ENCODE data around the gene ADK. TPM values are rescaled to one million over a fixed set of nuclear protein-coding genes. Genes with fewer than 3 reads are reported as not detected.

ADK gene
- polyA plus RNA-seq, 1 experiment: 19.4 TPM

DNA sequence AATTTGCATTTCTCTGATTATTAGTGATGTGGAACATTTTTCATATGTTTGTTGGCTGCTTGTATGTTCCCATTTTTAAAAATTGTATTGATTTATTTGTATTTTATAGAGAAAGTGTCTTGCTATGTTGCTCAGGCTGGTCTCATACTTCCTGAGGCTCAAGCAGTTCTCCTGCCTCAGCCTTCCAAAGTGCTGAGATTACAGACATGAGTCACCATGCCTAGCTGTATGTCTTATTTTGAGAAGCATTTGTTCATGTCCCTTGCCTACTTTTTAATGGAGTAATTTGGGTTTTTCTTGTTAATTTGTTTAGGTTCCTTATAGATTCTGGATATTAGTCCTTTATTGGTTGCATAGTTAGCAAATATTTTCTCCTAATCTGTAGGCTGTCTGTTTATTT, 461.2 kb downstream of the ADK start:
- Histone ChIP-seq H3K36me3 (ENCODE audit: control insufficient read depth, insufficient read depth, low read length) (no peaks in the 10 kb centered on the region), H3K27me3 (ENCODE audit: control insufficient read depth, insufficient read depth, low read length) (no peaks in the 10 kb centered on the region), H3K4me3 (ENCODE audit: low read depth, low read length) (no peak overlapping the region)
- CTCF ChIA-PET: interaction anchor here (1.2 kb wide), 1 partner anchor 19 kb away, joined by 4 read pairs; no protein-coding TSS in a partner anchor
- POLR2A ChIA-PET: no interaction called here
- TF ChIP-seq, protein P1, sequence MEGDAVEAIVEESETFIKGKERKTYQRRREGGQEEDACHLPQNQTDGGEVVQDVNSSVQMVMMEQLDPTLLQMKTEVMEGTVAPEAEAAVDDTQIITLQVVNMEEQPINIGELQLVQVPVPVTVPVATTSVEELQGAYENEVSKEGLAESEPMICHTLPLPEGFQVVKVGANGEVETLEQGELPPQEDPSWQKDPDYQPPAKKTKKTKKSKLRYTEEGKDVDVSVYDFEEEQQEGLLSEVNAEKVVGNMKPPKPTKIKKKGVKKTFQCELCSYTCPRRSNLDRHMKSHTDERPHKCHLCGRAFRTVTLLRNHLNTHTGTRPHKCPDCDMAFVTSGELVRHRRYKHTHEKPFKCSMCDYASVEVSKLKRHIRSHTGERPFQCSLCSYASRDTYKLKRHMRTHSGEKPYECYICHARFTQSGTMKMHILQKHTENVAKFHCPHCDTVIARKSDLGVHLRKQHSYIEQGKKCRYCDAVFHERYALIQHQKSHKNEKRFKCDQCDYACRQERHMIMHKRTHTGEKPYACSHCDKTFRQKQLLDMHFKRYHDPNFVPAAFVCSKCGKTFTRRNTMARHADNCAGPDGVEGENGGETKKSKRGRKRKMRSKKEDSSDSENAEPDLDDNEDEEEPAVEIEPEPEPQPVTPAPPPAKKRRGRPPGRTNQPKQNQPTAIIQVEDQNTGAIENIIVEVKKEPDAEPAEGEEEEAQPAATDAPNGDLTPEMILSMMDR (IDR thresholded peaks at IDR 0.05; ENCODE audit: insufficient read depth, low read depth, low read length): no peak
- DNase-seq (ENCODE audit: low read depth): no peak

- CTCF ChIA-PET: no interaction called here
- Histone ChIP-seq H3K4me3 (ENCODE audit: low read depth, low read length) (no peak overlapping the region), H3K27me3 (ENCODE audit: control insufficient read depth, insufficient read depth, low read length) (no peaks in the 10 kb centered on the region), H3K36me3 (ENCODE audit: control insufficient read depth, insufficient read depth, low read length) (no peaks in the 10 kb centered on the region)
- no peak for DNase-seq (ENCODE audit: low read depth)
- TF ChIP-seq, protein P1 (IDR thresholded peaks at IDR 0.05; ENCODE audit: insufficient read depth, low read depth, low read length): no peak
- POLR2A ChIA-PET: no interaction called here
These were observed 469.6 kb downstream of the ADK start for GRCh38 chr10:74620626-74621025.

DNA sequence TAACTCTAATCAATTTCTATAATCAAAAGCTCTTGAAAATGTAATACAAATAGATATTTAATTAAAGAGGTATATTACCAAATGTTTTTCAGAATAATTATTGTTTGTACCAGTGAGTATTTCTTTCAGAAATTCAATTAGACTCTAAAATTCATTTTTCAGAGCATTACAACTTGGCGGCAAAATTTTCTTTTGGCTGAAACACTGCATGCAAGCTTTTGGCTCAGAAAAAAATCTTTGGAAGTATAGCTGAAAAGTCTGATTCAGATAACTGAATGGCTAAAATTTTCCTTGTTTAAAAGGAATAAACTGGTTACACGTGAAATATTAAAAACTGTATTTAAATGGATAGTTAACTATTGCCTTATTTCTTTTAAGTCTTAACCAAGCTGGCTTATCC, 472.8 kb downstream of the ADK start:
- no peaks in the 10 kb centered on the region for H3K36me3 ChIP-seq (ENCODE audit: control insufficient read depth, insufficient read depth, low read length)
- no peak for DNase-seq (ENCODE audit: low read depth)
- CTCF ChIA-PET: interaction anchor here (0.6 kb wide), 1 partner anchor 148 kb away, joined by 3 read pairs; no protein-coding TSS in a partner anchor
- H3K27me3 ChIP-seq (ENCODE audit: control insufficient read depth, insufficient read depth, low read length): no peaks in the 10 kb centered on the region
- TF ChIP-seq, protein P1 (IDR thresholded peaks at IDR 0.05; ENCODE audit: insufficient read depth, low read depth, low read length): no peak
- no peak overlapping the region for H3K4me3 ChIP-seq (ENCODE audit: low read depth, low read length)
- POLR2A ChIA-PET: no interaction called here

GRCh38 chr10:74624501-74624900, 473.5 kb downstream of the ADK start:
- Histone ChIP-seq H3K27me3 (ENCODE audit: control insufficient read depth, insufficient read depth, low read length) (no peaks in the 10 kb centered on the region), H3K36me3 (ENCODE audit: control insufficient read depth, insufficient read depth, low read length) (no peaks in the 10 kb centered on the region), H3K4me3 (ENCODE audit: low read depth, low read length) (no peak overlapping the region)
- ChIA-PET POLR2A (no interaction called here), CTCF (no interaction called here)
- TF ChIP-seq, protein P1 (IDR thresholded peaks at IDR 0.05; ENCODE audit: insufficient read depth, low read depth, low read length): no peak
- no peak for DNase-seq (ENCODE audit: low read depth)

DNA sequence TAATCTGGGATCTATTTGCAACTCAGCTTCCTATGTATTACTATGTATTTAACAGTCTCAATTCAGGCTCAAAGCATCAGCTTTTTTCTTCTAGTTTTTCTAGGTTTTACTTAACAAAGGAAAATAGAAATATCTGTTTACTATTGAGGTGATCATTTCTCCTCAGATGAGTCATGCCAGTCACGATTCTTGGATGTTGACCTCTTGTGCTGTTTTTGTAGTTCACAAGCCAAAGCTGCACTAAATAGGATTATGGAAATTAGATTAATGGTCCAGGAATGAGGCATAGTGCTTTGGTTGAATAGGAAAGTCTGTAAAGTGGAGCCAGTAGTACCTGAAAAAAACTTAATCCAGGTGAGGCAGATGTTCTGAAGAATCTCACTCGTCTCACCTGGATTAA, 477.1 kb downstream of the ADK start:
- H3K4me3 ChIP-seq (ENCODE audit: low read depth, low read length): no peak overlapping the region
- no peaks in the 10 kb centered on the region; the same call in 1 of the 2 replicates for H3K36me3 ChIP-seq (ENCODE audit: control insufficient read depth, insufficient read depth, low read length)
- H3K27me3 ChIP-seq (ENCODE audit: control insufficient read depth, insufficient read depth, low read length): no peaks in the 10 kb centered on the region
- TF ChIP-seq, protein P1 (IDR thresholded peaks at IDR 0.05; ENCODE audit: insufficient read depth, low read depth, low read length): no peak
- DNase-seq (ENCODE audit: low read depth): no peak
- ChIA-PET CTCF (interaction anchor here (0.7 to 1.9 kb wide), 2 partner anchors 9 to 34 kb away, joined by 3 to 4 read pairs; no protein-coding TSS in a partner anchor), POLR2A (no interaction called here)

Data from BJ (cell line).